ENCODE measurements around the gene DGCR2.

DGCR2 gene

DNA sequence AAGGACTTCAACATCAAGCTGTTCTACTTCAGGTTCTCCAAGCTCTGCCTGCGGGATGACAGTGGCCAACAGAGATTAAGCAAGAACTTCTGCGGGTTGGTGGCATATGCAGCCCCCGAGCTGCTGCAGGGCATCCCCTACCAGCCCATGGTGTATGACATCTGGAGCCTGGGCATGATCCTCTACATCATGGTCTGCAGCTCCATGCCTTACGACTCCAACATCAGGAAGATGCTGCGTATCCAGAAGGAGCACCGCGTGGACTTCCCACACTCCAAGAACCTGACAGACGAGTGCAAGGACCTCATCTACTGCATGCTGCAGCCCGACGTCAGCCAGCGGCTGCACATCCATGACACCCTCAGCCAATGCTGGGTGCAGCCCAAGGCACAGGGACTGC lies 2.8 kb upstream of the DGCR2 start:
- no peaks in the 10 kb centered on the region for H3K27me3 ChIP-seq (ENCODE audit: insufficient read depth, poor library complexity, severe bottlenecking)
- no peak for TF ChIP-seq SPI1 (IDR thresholded peaks at IDR 0.05; ENCODE audit: borderline replicate concordance, low read depth)
- TF ChIP-seq GABPA (IDR thresholded peaks at IDR 0.05; ENCODE audit: low read depth) = no peak
- TF ChIP-seq, protein P1, sequence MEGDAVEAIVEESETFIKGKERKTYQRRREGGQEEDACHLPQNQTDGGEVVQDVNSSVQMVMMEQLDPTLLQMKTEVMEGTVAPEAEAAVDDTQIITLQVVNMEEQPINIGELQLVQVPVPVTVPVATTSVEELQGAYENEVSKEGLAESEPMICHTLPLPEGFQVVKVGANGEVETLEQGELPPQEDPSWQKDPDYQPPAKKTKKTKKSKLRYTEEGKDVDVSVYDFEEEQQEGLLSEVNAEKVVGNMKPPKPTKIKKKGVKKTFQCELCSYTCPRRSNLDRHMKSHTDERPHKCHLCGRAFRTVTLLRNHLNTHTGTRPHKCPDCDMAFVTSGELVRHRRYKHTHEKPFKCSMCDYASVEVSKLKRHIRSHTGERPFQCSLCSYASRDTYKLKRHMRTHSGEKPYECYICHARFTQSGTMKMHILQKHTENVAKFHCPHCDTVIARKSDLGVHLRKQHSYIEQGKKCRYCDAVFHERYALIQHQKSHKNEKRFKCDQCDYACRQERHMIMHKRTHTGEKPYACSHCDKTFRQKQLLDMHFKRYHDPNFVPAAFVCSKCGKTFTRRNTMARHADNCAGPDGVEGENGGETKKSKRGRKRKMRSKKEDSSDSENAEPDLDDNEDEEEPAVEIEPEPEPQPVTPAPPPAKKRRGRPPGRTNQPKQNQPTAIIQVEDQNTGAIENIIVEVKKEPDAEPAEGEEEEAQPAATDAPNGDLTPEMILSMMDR (IDR thresholded peaks at IDR 0.05; ENCODE audit: insufficient read depth, low read length) = no peak
- TF ChIP-seq, protein P2, sequence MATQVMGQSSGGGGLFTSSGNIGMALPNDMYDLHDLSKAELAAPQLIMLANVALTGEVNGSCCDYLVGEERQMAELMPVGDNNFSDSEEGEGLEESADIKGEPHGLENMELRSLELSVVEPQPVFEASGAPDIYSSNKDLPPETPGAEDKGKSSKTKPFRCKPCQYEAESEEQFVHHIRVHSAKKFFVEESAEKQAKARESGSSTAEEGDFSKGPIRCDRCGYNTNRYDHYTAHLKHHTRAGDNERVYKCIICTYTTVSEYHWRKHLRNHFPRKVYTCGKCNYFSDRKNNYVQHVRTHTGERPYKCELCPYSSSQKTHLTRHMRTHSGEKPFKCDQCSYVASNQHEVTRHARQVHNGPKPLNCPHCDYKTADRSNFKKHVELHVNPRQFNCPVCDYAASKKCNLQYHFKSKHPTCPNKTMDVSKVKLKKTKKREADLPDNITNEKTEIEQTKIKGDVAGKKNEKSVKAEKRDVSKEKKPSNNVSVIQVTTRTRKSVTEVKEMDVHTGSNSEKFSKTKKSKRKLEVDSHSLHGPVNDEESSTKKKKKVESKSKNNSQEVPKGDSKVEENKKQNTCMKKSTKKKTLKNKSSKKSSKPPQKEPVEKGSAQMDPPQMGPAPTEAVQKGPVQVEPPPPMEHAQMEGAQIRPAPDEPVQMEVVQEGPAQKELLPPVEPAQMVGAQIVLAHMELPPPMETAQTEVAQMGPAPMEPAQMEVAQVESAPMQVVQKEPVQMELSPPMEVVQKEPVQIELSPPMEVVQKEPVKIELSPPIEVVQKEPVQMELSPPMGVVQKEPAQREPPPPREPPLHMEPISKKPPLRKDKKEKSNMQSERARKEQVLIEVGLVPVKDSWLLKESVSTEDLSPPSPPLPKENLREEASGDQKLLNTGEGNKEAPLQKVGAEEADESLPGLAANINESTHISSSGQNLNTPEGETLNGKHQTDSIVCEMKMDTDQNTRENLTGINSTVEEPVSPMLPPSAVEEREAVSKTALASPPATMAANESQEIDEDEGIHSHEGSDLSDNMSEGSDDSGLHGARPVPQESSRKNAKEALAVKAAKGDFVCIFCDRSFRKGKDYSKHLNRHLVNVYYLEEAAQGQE (IDR thresholded peaks at IDR 0.05; ENCODE audit: insufficient replicate concordance, low read depth) = no peak
- TF ChIP-seq POLR2AphosphoS5 (IDR thresholded peaks at IDR 0.05; ENCODE audit: low read depth) = no peak
- no peak overlapping the region for H3K4me3 ChIP-seq (replicated peaks; ENCODE audit: insufficient read depth, low read length)
- no peak for DNase-seq (ENCODE audit: low read depth in 1 of 2, low spot score in 1 of 2)
- no peak overlapping the region for H3K27ac ChIP-seq (replicated peaks)

DNA sequence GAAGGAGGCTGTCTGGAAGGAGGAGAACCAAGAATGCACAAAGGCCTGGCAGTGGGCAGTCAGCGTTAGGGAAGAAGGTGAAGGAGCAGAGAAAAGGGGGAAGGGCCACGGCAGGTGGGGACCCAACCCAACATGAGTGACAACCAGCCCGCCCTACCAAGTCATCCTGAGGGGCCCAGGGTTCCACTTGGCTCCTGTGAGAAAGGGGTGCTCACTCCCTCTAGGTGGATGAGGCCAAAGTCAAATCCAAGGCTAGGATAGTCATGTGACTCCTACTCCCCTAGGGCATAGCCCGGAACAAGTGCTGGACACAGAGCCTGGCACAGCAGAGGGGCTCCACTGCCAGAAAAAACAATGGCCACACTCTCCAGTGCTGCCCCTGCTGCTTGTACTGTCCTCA lies 2.2 kb upstream of the DGCR2 start:
- TF ChIP-seq GABPA (IDR thresholded peaks at IDR 0.05; ENCODE audit: low read depth) = no peak
- TF ChIP-seq, protein P1 (IDR thresholded peaks at IDR 0.05; ENCODE audit: insufficient read depth, low read length) = no peak
- no peak for TF ChIP-seq POLR2AphosphoS5 (IDR thresholded peaks at IDR 0.05; ENCODE audit: low read depth)
- TF ChIP-seq, protein P2 (IDR thresholded peaks at IDR 0.05; ENCODE audit: insufficient replicate concordance, low read depth) = no peak
- no peak for TF ChIP-seq SPI1 (IDR thresholded peaks at IDR 0.05; ENCODE audit: borderline replicate concordance, low read depth)
- Histone ChIP-seq H3K27me3 (ENCODE audit: insufficient read depth, poor library complexity, severe bottlenecking) (no peaks in the 10 kb centered on the region), H3K27ac (replicated peaks) (no peak overlapping the region), H3K4me3 (replicated peaks; ENCODE audit: insufficient read depth, low read length) (no peak overlapping the region)
- no peak for DNase-seq (ENCODE audit: low read depth in 1 of 2, low spot score in 1 of 2)

DNA sequence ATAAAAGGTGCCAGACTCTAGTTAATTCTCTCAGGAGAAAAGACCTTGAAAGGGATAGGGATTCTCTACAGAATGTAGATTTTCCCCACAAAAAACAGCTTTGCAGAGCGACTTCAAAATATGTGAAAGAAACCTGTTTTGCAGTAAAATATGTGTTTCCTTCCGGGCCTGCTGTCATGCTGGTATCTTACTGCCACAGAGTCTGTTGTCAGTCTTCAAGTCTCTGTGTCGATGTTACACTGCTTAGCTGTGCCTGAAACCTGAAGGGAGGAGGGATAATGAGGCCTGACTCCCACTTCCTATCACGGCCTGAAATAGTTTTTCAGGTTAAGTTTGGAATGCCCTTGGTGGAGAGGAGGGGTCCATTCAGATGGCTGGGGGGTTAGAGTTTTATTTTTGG lies 1.7 kb upstream of the DGCR2 start:
- no peak overlapping the region for H3K4me3 ChIP-seq (replicated peaks; ENCODE audit: insufficient read depth, low read length)
- no peak overlapping the region for H3K27ac ChIP-seq (replicated peaks)
- no peak for DNase-seq (ENCODE audit: low read depth in 1 of 2, low spot score in 1 of 2)
- no peaks in the 10 kb centered on the region for H3K27me3 ChIP-seq (ENCODE audit: insufficient read depth, poor library complexity, severe bottlenecking)
- no peak for TF ChIP-seq POLR2AphosphoS5 (IDR thresholded peaks at IDR 0.05; ENCODE audit: low read depth)
- no peak for TF ChIP-seq GABPA (IDR thresholded peaks at IDR 0.05; ENCODE audit: low read depth)
- TF ChIP-seq, protein P1 (IDR thresholded peaks at IDR 0.05; ENCODE audit: insufficient read depth, low read length) = no peak
- no peak for TF ChIP-seq SPI1 (IDR thresholded peaks at IDR 0.05; ENCODE audit: borderline replicate concordance, low read depth)
- TF ChIP-seq, protein P2 (IDR thresholded peaks at IDR 0.05; ENCODE audit: insufficient replicate concordance, low read depth) = no peak

All from HL-60 (cell line).